OCI-LY7 (cell line): ENCODE results near the gene KYNU. TPM values are rescaled to one million over a fixed set of nuclear protein-coding genes. Genes with fewer than 3 reads are reported as not detected.

Experiments used
- BruUV-seq: library from RNA; stranded (reverse); fragments of 400-500 nt; replicated peaks from 2 replicates; lab custom pipeline; 2021; lab: Mats Ljungman, UMichigan
- CTCF ChIA-PET: fragments of 300-600 bp; sonication (Branson Sonifier 250); formaldehyde crosslinking; loops from one replicate; lab custom pipeline; 2022; ENCODE audit warnings: antibody characterized with exemption; ENCODE audit not compliant: unreplicated experiment; lab: Charles Lee
- POLR2A ChIA-PET: fragments of 300-600 bp; sonication (Branson Sonifier 250); formaldehyde crosslinking; loops from one replicate; lab custom pipeline; 2022; ENCODE audit warnings: antibody characterized with exemption; lab: Charles Lee
- DNase-seq: peaks from one replicate; pipeline ENCODE4 v3.0.0-alpha.2; 2015; ENCODE audit warnings: low spot score
- H2AFZ ChIP-seq: fragments of 200-600 bp; sonication (generic), shearing (Covaris generic); 2 replicates; pipeline ENCODE4 v1.6.1; 2014; ENCODE audit warnings: mild to moderate bottlenecking, antibody characterized with exemption, low read length, moderate library complexity
- H3K27ac ChIP-seq: fragments of 200-600 bp; sonication (generic); 2 replicates; pipeline ENCODE4 v1.5.1; 2014; ENCODE audit warnings: mixed run types, low read depth, mild to moderate bottlenecking, moderate library complexity, low read length, inconsistent platforms; ENCODE audit not compliant: poor library complexity, severe bottlenecking
- H3K36me3 ChIP-seq: fragments of 200-600 bp; sonication (generic); 2 replicates; pipeline ENCODE4 v1.6.1; 2014; ENCODE audit warnings: mild to moderate bottlenecking, antibody characterized with exemption, low read length, moderate library complexity, mixed read lengths; ENCODE audit not compliant: insufficient read depth
- H3K4me1 ChIP-seq: fragments of 200-600 bp; sonication (generic); 2 replicates; pipeline ENCODE4 v1.5.1; 2014; ENCODE audit warnings: mild to moderate bottlenecking, low read length; ENCODE audit not compliant: insufficient read depth, poor library complexity, severe bottlenecking
- H3K4me2 ChIP-seq: fragments of 200-600 bp; sonication (generic); 2 replicates; pipeline ENCODE4 v1.6.1; 2014; ENCODE audit warnings: mild to moderate bottlenecking, low read length
- H3K4me3 ChIP-seq: fragments of 200-600 bp; sonication (generic); 2 replicates; pipeline ENCODE4 v1.5.1; 2014; ENCODE audit warnings: mild to moderate bottlenecking, low read depth, low read length; ENCODE audit not compliant: poor library complexity, severe bottlenecking
- H3K79me2 ChIP-seq: fragments of 200-600 bp; sonication (generic); 2 replicates; pipeline ENCODE4 v1.6.1; 2016; ENCODE audit warnings: low read depth, mild to moderate bottlenecking, low read length, moderate library complexity, mixed read lengths; ENCODE audit not compliant: insufficient read depth
- H3K9me2 ChIP-seq: fragments of 200-600 bp; sonication (generic); 2 replicates; pipeline ENCODE4 v1.6.1; 2016; ENCODE audit warnings: mild to moderate bottlenecking, low read length, mixed read lengths; ENCODE audit not compliant: insufficient read depth
- H3K9me3 ChIP-seq: fragments of 200-600 bp; sonication (generic); 2 replicates; pipeline ENCODE4 v1.6.1; 2014; ENCODE audit warnings: mild to moderate bottlenecking, mixed run types, low read length, mixed read lengths
- H4K20me1 ChIP-seq: fragments of 200-600 bp; sonication (generic); 2 replicates; pipeline ENCODE4 v1.6.1; 2014; ENCODE audit warnings: mild to moderate bottlenecking, antibody characterized with exemption, low read length, moderate library complexity, mixed read lengths; ENCODE audit not compliant: insufficient read depth
- CTCF ChIP-seq: fragments of 200-600 bp; sonication (generic); conservative IDR thresholded peaks from 2 replicates; pipeline ENCODE4 v1.5.1; 2014; ENCODE audit warnings: mild to moderate bottlenecking, antibody characterized with exemption, low read length, moderate library complexity, mixed read lengths
- EZH2phosphoT487 ChIP-seq: fragments of 200-600 bp; sonication (generic); IDR thresholded peaks from 2 replicates; pipeline ENCODE4 v1.6.1; 2018; ENCODE audit warnings: low read depth, borderline replicate concordance, mild to moderate bottlenecking, mixed run types, antibody characterized with exemption, low read length, moderate library complexity, mixed read lengths
- intact Hi-C: fragments of 100-400 bp; cut with micrococcal nuclease; formaldehyde crosslinking; loops from one replicate; pipeline ENCODE4 v1.10.0; 2022; ENCODE audit not compliant: unreplicated experiment
- total RNA-seq, 2 experiments: library from RNA; depleted of rRNA in 1 of 2; stranded (reverse); fragments of >200 nt in 1 of 2; shearing (Covaris generic) in 1 of 2; gene quantifications; 2 replicates each; pipeline ENCODE4 v1.2.3, GENCODE V29; 2014 to 2022

KYNU gene
- total RNA-seq, 2 experiments from 2014 or later: 0.27 TPM; not detected in 1

DNA sequence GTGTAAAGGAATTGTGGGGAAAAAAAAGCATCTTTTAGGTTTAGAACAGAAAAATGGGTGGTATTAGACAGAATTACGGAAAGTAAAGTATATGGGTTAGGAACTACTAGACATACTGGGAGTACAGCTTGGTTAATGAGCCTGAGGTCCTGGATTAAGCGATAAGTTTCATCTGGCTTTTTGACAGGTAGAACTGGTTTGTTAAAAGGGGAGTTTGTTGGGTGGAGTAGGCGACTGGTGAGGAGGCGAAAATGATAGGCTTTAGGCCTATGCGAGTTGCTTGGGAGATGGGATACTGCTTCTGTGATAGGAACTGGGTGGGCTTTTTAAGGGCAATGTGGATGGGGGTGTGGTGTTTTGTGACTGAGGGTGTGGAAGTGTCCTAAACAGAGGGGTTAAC lies 56.5 kb downstream of the KYNU start:
- Histone ChIP-seq H2AFZ (no peak overlapping the region), H3K27ac (no peak overlapping the region), H3K4me1 (no peaks in the 10 kb centered on the region), H3K9me3 (no peaks in the 10 kb centered on the region), H3K4me2 (no peak overlapping the region), H3K4me3 (no peak overlapping the region), H4K20me1 (no peaks in the 10 kb centered on the region), H3K36me3 (no peaks in the 10 kb centered on the region), H3K79me2 (no peaks in the 10 kb centered on the region), H3K9me2 (no peaks in the 10 kb centered on the region)
- BruUV-seq: no TSS peak
- CTCF ChIA-PET: no interaction called here
- intact Hi-C loops: no loop called here
- TF ChIP-seq CTCF: no peak
- no peak for TF ChIP-seq EZH2phosphoT487
- DNase-seq: no peak
- POLR2A ChIA-PET: no interaction called here

DNA sequence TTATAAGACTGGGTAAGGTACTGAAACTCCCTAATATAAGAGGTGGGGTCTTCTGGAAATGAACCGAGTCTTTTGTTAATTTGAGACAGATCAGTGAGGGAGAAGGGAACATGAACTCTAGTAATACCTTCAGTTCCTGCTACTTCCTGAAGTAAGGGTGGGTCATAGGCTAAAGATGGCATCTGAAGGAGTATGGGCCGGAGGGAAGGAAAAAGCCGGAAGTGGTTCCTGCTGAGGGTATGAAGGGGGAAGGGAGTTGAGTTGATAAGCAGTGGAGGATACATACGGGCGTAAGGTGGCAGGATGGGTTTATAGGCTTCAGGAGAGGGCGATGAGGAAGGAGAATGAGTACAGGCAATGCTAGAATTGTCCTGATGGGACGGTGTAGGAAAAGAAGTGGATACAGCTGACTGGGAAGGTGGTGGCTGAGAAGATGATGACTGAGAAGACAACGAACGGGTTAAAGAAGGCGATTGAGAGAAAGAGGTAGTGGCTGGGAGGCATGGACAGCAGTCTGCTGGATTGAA lies 58.2 kb downstream of the KYNU start:
- Histone ChIP-seq H2AFZ (no peak overlapping the region), H3K9me3 (no peaks in the 10 kb centered on the region), H4K20me1 (no peaks in the 10 kb centered on the region), H3K79me2 (no peaks in the 10 kb centered on the region), H3K4me1 (no peaks in the 10 kb centered on the region), H3K36me3 (no peaks in the 10 kb centered on the region), H3K4me3 (no peak overlapping the region), H3K27ac (no peak overlapping the region), H3K4me2 (no peak overlapping the region), H3K9me2 (no peaks in the 10 kb centered on the region)
- BruUV-seq: no TSS peak
- POLR2A ChIA-PET: interaction anchor here (1.0 kb wide), 1 partner anchor 11 kb away, joined by 3 read pairs; no protein-coding TSS in a partner anchor
- intact Hi-C loops: no loop called here
- TF ChIP-seq CTCF (no peak), EZH2phosphoT487 (no peak)
- CTCF ChIA-PET: no interaction called here
- no peak for DNase-seq

DNA sequence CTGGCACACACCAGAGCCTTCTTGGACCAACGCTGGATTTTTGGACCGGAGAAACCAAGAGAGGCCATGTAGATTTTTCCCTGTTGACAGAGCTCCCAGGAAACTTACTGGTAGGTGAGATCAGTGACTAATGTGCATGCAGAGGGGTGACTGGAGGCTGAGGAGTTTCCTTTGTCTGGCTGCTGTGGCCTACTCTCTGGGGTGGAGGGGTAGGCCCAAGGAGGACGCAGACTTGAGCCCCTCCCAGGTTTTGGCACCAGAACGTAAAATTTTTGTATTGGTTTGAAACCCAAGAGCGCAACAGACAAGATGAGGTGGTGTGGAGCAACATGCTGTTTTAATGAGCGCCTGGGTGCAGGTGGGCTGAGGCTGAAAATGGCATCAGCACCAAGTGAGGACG lies 59.2 kb downstream of the KYNU start:
- no peak for TF ChIP-seq EZH2phosphoT487
- Histone ChIP-seq H3K4me1 (no peaks in the 10 kb centered on the region), H2AFZ (no peak overlapping the region), H3K9me3 (no peaks in the 10 kb centered on the region), H4K20me1 (no peaks in the 10 kb centered on the region), H3K36me3 (no peaks in the 10 kb centered on the region), H3K9me2 (no peaks in the 10 kb centered on the region), H3K4me2 (no peak overlapping the region), H3K4me3 (no peak overlapping the region), H3K79me2 (no peaks in the 10 kb centered on the region), H3K27ac (no peak overlapping the region)
- no TSS peak for BruUV-seq
- ChIA-PET CTCF (no interaction called here), POLR2A (no interaction called here)
- no peak for DNase-seq
- intact Hi-C loops: no loop called here
